KBM-7 (cell line): ENCODE data around the gene GLRA2.
"Not testable (repeated sequence)": the region's sequence is repeated elsewhere in the genome, so short reads cannot be mapped to it uniquely, and the experiment has no call there.

ENCODE experiments used
- DNase-seq: peaks from one replicate; pipeline ENCODE4 v3.0.0-alpha.2; 2015
- in situ Hi-C: fragments of 300-500 bp; cut with MboI; formaldehyde crosslinking; loops from 2 replicates; pipeline ENCODE4 v1.14.3; 2020; ENCODE audit warnings: low sequenced_read_pairs, low pct_unique_long_range_greater_than_20kb, mixed read lengths

GLRA2 gene

GRCh38 chrX:14688331-14688730 is 159.0 kb downstream of the GLRA2 start:
- in situ Hi-C loops, DNase-seq: not testable (repeated sequence)

DNA sequence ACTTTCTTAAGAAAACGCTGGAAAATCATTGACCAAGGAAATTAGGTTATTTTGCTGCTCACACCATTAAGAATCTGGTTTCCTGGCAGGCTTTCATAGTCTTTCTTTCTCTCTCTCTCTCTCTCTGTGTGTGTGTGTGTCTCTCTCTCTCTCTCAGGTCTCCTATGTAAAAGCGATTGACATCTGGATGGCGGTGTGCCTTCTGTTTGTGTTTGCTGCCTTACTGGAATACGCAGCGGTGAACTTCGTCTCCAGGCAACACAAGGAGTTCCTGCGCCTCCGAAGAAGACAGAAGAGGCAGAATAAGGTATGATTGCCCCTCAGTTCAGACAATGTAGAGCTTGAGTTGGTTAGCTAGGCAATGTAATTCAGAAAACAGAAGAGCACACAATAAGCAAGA is 161.2 kb downstream of the GLRA2 start:
- in situ Hi-C loops, result no loop called here
- no peak for DNase-seq

- no peak for DNase-seq
- in situ Hi-C loops, result no loop called here
Observed at GRCh38 chrX:14694611-14695010, 165.3 kb downstream of the GLRA2 start.

DNA sequence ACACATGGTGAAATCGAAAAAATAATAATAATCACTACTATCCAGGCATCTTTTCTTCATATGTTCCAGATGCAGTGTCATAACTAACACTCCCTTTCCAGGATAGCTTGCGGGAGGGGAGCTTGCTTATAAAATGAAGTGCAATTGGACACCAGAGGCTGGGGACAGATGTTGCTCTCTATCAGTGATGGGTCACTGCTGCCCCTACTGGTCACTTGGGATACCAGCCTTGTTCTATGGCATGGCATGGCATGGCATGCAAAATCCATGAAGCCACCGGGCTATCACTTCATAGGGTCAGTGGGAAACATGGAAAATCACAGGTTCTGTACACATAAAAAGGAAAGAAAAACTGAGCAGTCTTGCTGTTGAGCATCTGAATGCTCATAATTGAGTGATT is 168.1 kb downstream of the GLRA2 start:
- DNase-seq, result peak; percentile 35

GRCh38 chrX:14698790-14699189 is 169.5 kb downstream of the GLRA2 start:
- DNase-seq, result no peak
- in situ Hi-C loops, result no loop called here

More for the DNA sequence above, 168.1 kb downstream of the GLRA2 start:
- in situ Hi-C loops, result no loop called here

DNA sequence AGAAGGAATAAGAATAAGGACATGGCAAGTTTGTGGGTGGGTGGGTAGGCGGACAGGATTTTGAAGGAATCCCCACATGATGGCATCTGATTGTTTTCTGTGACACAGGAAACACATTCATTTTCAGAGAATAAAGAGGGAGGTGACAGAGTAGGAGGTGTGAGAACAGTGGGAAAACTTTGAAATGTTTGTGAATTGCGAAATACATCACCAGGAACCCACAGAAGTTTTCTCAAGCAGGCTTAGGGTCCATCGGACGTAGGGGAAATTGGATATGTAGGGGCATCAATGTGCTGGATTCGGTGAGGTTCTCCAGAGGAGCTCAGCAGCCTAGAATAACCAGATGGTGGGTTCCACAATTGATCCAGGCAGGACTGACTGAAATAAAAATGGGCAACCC is 171.6 kb downstream of the GLRA2 start:
- in situ Hi-C loops, result no loop called here
- no peak for DNase-seq

GRCh38 chrX:14702145-14702544 is 172.8 kb downstream of the GLRA2 start:
- in situ Hi-C loops, result no loop called here

DNA sequence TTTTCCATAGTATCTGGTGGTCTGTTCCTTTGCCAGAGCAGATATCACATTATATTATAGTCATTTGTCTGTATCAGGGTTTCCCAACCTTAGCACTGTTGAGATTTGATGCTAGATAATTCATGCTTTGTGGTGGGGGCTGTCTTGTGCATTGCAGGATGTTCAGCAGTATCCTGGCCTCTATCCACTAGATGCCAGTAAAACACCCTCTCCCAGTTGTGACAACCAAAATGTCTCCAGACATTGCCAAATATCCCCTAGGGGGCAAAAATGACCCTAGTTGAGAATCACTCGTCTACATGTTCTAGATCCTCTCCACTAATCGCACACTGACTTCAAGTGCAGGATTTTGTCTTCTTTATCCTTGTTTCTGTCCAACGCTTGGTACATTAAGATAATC is 182.8 kb downstream of the GLRA2 start:
- in situ Hi-C loops, result no loop called here
- no peak for DNase-seq

More at GRCh38 chrX:14702145-14702544, 172.8 kb downstream of the GLRA2 start:
- no peak for DNase-seq

DNA sequence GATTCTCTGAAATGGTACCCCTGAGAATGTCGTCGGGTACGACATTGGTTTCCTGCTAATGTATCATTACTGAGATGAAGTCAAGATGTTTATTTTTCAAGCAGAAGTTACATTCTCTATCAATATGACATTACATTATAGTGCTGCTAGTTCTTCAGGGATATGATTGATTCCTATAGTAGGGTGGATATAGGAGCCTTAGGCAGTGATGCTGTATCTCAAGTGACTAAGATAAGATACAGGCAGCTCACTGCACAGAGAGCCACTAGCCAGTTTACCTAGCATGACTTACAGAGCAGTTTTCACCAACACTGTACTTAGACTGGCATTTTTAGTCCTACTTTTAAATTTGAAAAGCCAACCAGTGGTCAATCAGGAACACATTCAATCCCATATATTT is 188.6 kb downstream of the GLRA2 start:
- no peak for DNase-seq
- in situ Hi-C loops, result no loop called here

- in situ Hi-C loops, result no loop called here
- no peak for DNase-seq
Observed at GRCh38 chrX:14718403-14718802, 189.1 kb downstream of the GLRA2 start.

DNA sequence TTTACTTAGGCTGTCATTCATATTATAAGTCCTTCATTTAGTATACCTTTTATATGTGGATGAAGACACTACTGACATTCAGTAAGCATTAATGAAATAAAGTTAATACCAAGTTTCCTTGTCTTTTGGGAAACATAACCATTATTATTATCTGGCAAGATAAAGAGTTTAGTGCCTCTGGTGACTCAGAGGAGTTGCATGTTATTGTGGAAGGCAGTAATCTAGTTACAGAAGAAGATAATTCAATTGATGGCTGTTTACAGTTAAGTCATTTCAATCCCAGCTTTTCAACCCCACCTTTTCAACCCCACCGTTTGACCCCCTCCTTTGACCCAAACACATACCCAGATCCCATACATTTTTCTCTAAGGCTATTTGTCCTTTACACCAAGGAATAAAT is 199.7 kb downstream of the GLRA2 start:
- DNase-seq, result no peak
- in situ Hi-C loops, result no loop called here

- no peak for DNase-seq
- in situ Hi-C loops, result no loop called here
Observed at GRCh38 chrX:14738643-14739042, 209.3 kb downstream of the GLRA2 start.

DNA sequence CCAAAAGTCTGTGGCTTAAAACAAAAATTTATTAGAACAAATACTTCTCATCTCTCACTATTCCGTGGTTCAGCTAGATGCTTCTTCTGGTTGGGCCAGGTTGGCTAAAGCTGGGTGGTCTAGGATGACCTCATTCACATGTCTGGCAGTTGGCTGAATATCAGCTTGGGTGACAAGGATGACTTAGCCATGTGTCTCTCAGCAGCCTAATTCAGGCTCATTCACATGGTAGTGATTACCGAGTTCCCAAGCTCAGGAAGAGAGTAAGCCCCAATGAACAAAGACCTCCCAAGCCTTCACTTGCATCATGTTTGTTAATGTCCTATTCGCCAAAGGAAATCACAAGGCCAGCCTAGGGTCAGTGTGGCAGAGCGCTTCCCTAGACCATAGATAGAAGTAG is 224.1 kb downstream of the GLRA2 start:
- in situ Hi-C loops, result no loop called here
- no peak for DNase-seq

GRCh38 chrX:14758029-14758491 is 228.7 kb downstream of the GLRA2 start:
- no peak for DNase-seq
- in situ Hi-C loops, result no loop called here

DNA sequence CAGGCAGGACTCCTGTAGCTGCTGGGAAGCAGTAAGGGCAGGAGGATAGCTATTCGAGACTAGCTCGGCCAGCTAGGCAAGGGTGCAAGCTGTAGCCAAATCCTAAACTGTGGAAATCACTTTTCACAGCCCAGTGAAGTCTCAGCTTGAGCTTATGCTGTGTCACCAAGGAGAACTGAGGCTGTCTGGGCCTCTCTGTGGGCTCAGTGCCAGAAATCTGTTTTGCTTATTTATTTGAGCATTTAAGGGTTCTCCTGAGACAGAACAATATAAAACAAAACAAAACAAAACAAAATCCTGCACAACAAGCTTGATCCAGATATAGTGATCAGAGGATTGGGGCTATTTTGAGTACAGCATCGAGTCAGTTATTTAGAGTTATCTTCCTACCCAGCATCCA is 246.1 kb downstream of the GLRA2 start:
- no peak for DNase-seq
- in situ Hi-C loops, result no loop called here

GRCh38 chrX:14776901-14777300 is 247.6 kb downstream of the GLRA2 start:
- in situ Hi-C loops, result no loop called here
- DNase-seq, result no peak

- in situ Hi-C loops, result no loop called here
- DNase-seq, result no peak
Observed at GRCh38 chrX:14777525-14777924, 248.2 kb downstream of the GLRA2 start.

DNA sequence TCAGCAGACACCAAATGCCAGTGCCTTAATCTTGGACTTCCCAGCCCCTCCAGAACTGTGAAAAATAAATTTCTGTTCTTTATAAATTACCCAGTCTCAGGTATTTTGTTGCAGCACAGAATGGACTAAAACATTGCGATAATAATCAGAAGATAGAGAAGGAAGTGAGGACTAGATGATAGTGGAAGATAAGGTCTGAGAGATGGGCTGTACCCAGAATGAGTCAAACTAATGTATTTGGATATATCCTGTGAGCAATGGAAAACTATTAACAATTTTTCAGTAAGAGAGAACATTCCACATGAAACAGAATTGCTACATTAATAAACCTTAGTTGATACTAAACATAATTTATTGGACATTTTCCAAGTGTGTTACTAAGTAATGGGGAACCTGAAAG is 250.2 kb downstream of the GLRA2 start:
- no peak for DNase-seq
- in situ Hi-C loops, result no loop called here
